CD1c-positive myeloid dendritic cell (primary cell): ENCODE data around the gene NCKAP5.

Experiments used
- DNase-seq: peaks from one replicate; pipeline ENCODE4 v3.0.0-alpha.2; 2016; ENCODE audit errors: extremely low spot score

Gene NCKAP5

GRCh38 chr2:133266926-133267590 is 301.2 kb downstream of the NCKAP5 start:
- DNase-seq = peak; percentile 19

- no peak for DNase-seq
Observed at GRCh38 chr2:133266041-133266925, 302.0 kb downstream of the NCKAP5 start.

DNA sequence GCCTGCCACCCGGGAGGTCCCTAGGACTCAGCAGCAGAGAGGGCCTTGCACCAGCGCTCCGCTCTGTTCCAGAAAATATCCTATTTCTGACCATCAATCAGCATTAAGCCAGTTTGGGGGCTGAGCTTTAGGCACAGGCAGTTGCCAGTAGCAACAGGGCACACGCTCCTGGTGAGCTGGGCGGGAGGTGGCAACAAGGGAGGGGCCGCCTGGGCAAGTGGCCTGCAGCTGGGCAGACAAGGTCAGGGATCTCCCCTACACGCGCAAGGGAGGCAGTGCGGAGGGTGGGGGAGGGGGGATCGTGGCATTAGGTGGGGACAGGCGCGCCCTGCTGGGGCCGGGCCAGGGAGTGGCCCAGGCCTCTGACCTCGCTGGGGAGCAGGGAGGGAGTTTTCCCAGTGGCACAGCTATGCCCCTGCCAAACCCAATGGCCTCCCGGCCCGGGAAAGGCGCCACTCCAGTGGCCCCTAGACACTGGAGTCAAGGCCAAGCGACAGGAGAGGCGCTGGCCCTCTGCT is 302.8 kb downstream of the NCKAP5 start:
- no peak for DNase-seq

DNA sequence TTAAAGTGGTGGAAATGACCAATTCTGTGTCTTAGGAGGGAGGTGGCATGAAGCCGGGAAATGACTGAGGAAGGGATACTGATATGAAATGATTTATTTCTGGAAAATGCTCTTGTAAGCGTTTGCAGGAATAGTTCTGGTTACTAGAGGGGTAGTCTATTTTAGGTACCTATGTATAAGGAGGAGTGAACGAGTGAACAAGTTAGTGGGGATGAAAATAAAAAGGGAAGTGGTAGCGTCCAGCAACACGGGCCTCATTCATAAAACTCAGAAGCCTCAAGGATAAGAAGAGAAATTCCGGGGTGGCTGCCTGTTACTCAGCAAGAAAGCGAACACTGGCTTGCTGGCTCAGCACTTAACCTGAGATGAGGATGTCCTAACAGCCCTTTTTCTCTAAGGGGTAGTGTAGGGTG is 303.3 kb downstream of the NCKAP5 start:
- no peak for DNase-seq

- DNase-seq = no peak
Observed at GRCh38 chr2:133262893-133263292, 305.4 kb downstream of the NCKAP5 start.

- DNase-seq = no peak
Observed at GRCh38 chr2:133255360-133255759, 312.9 kb downstream of the NCKAP5 start.

DNA sequence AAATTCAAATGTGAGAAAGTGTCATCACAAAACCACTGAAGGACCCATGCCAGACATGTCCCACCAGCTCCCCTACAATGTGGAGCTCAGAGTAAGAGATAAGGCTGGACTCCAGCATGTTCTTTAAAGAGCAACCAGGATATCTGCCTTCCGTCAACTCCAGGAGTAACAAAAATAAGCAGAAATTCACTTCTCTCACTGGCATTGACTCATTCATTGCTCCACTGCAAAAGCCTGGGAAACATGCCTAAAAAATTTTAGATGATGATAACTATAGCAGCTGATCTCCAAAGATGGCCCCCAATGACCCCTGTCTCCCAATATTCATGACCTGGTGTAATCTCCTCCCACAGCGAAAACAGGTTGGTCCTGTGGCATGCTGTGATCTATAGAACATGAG is 314.5 kb downstream of the NCKAP5 start:
- no peak for DNase-seq

- DNase-seq = no peak
Observed at GRCh38 chr2:133252780-133253355, 315.4 kb downstream of the NCKAP5 start.

DNA sequence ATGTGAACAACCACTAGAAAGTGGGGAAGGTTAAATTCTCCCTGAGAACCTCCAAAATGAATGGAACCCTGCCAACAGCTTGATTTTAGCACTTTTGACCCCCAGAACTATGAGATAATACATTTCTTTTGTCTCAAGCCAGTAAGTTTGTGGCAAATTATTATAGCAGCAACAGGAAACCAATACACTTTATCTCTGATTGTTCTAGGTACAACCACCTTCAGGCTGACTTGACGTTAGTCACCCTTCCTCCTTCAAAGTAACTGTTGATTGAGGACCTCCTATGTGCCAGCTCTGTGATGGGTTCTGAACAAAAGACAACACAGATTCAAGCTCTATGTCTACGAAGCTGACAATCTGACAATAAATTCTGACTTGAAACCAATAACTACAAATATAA is 318.9 kb downstream of the NCKAP5 start:
- no peak for DNase-seq

DNA sequence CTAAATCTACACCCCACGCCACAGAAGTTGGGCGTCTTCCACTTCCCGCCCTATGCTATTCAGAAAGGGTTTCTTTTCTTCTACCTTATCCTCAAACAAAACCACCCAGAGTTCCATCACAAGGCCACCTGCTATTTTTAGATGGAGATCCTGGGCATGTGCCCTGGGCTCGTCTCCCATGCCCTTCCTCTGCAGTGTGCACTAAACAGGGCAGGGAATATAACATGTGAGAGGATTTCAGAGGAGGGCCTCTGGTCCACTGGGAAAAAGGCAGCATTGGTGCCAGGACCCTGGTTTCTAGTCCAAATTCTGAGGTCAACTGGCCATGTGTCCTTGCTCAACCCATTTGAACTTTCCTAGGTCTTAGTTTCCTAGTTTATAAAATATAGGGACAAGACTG is 320.0 kb downstream of the NCKAP5 start:
- DNase-seq = no peak

GRCh38 chr2:133247631-133248030 is 320.6 kb downstream of the NCKAP5 start:
- DNase-seq = peak; percentile 76

- DNase-seq = no peak
Observed at GRCh38 chr2:133241224-133241571, 327.1 kb downstream of the NCKAP5 start.

DNA sequence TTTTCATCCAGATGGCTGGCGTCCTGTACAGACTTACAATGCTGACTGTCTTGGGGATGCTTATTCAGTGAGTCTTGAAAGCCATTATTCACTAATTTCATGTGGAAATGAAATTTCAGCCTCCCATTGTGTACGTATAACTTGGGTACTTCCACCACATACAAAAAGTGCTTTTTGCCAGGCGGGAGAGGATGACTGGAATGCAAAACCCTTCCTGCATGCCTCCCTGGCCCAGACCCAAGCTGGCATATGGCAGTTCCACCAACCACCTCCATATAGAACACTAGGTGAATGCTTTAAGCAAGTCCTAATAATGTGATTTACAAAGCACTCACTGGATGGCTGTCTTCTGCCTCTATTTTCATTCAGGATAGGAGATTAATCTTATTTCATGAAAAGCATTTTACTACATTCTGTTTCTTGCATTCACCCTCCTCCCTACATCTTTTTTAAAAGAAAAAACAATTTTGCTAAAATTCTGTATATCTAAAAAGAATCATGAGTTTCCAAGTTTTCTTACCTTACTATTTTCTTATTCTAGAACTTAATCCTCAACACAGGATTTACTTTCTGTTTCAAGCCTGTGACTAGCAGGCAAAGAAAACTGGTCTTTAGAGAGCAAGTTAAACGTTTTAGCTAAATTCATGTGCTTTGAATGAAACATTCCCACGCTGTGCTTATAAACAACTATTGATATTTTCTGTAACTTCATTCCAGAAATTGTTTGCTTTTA is 327.6 kb downstream of the NCKAP5 start:
- no peak for DNase-seq

- DNase-seq = no peak
Observed at GRCh38 chr2:133235968-133236367, 332.3 kb downstream of the NCKAP5 start.

- no peak for DNase-seq
Observed at GRCh38 chr2:133232556-133232955, 335.7 kb downstream of the NCKAP5 start.

- no peak for DNase-seq
Observed at GRCh38 chr2:133231264-133231663, 337.0 kb downstream of the NCKAP5 start.

DNA sequence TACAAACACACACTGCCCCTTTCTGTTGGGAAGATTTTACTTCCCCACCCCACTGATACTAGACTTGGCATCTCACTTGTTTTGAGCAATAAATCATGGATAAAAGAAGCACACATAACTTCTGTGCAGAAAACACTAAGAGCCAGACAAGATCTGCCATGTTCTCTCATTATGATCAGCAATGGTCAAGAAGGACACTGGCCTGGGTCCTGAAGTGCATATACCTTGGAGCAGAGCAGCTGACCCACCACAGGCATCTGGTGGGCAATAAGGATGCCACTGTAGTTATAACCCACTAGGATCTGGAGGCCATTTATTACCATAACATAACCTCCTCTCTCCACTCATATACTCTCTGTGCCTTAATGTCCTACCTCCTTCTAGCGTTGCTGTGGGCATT is 338.3 kb downstream of the NCKAP5 start:
- DNase-seq = no peak

- no peak for DNase-seq
Observed at GRCh38 chr2:133223226-133223625, 345.0 kb downstream of the NCKAP5 start.

GRCh38 chr2:133221398-133221797 is 346.9 kb downstream of the NCKAP5 start:
- DNase-seq = no peak

DNA sequence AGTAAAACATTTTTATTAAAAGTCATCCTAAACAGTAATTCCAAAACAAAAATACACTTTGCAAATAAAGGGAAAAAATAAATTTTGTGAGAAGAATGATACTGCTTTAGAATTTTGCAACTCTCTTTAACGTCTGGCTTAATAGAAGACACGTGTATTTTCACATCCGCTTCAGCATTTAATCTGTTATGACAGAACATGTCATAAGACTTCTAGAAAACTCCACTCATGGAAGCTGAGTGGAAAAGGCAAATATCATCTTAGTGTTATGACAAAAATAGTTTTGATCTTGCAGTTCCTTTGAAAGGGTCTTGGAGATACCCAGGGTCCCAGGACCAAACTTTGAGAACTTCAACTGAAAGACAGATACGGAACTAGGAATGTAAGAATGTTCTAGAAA is 350.1 kb downstream of the NCKAP5 start:
- no peak for DNase-seq

- no peak for DNase-seq
Observed at GRCh38 chr2:133215477-133215876, 352.8 kb downstream of the NCKAP5 start.

DNA sequence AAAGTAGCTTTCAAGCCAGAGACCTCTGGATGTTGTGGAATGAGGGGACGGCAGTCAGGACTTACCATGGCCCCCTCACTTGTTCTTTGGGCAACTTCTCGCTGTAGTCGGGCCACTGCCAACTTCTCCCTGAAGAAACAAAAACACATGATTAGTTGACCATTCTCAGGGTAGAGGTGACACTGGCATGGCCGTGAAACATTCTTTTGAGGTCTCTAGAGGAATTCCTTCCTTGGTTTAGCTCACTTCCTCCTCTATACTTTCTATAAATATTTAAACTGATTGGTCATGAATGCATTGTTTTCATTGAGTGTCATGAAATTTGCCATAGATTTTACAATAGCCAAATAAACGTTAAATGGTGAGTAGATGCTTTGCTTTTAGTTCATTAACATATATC is 354.6 kb downstream of the NCKAP5 start:
- no peak for DNase-seq
